ENCODE results near the gene ZYG11B. TPM values are rescaled to one million over a fixed set of nuclear protein-coding genes. Genes with fewer than 3 reads are reported as not detected.
A peak's percentile ranks its signal among the peaks of the same experiment; 100 is the strongest.

The ZYG11B gene
- total and polyA plus RNA-seq, 9 of the 15 experiments (the other 6 are each of a cell fraction or from before 2014, with no cell fraction given): 4.9 to 22.2 (median 12.2) TPM

GRCh38 chr1:52842643-52843310 lies 116.5 kb downstream of the ZYG11B start, which contains the start of gene ZYG11A (continued):
- no peak for TF ChIP-seq TSHZ1 (CRISPR knock-in tag; IDR thresholded peaks at IDR 0.05)
- TF ChIP-seq HNRNPLL (IDR thresholded peaks at IDR 0.05; ENCODE audit: low read depth, low read length, poor library complexity, severe bottlenecking): no peak
- TF ChIP-seq ARID3A (IDR thresholded peaks at IDR 0.05; ENCODE audit: borderline replicate concordance, low read depth, low read length): no peak
- no peak for TF ChIP-seq YBX1 (IDR thresholded peaks at IDR 0.05)
- TF ChIP-seq AFF1 (IDR thresholded peaks at IDR 0.05; ENCODE audit: low read depth in 1 of 2, partially characterized antibody in 2 of 2): no peak
- TF ChIP-seq TFAM (CRISPR knock-in tag; conservative IDR thresholded peaks at IDR 0.05): no peak
- no peak for TF ChIP-seq KAT8 (IDR thresholded peaks at IDR 0.05; ENCODE audit: low read depth)
- TF ChIP-seq TCF7L2 (IDR thresholded peaks at IDR 0.05; ENCODE audit: low read depth, low read length): no peak
- no peak for TF ChIP-seq BRD4 (IDR thresholded peaks at IDR 0.05)
- peak; percentile 8 for TF ChIP-seq MEIS2 (IDR thresholded peaks at IDR 0.05; ENCODE audit: partially characterized antibody)
- TF ChIP-seq MLLT1 (IDR thresholded peaks at IDR 0.05): no peak; a peak in 1 of 4 replicates
- no peak for TF ChIP-seq HBP1 (CRISPR knock-in tag; IDR thresholded peaks at IDR 0.05)
- TF ChIP-seq HDAC1 (IDR thresholded peaks at IDR 0.05): peak in 1 of 2 experiments; percentile 83; a peak in 2 of 4 replicates
- TF ChIP-seq DDX20 (tag; IDR thresholded peaks at IDR 0.05; ENCODE audit: low read depth): no peak

Data from K562 (cell line).